GM12872 (cell line): ENCODE measurements around the gene CTNND2.

ENCODE experiments used
- CTCF ChIP-seq: IDR thresholded peaks from 3 replicates; pipeline ENCODE4 v1.5.1; 2011; ENCODE audit warnings: low read depth, mild to moderate bottlenecking, low read length, moderate library complexity; ENCODE audit not compliant: insufficient read depth

CTNND2 gene

GRCh38 chr5:11596185-11596584 lies 308.1 kb downstream of the CTNND2 start:
- TF ChIP-seq CTCF = no peak

GRCh38 chr5:11595045-11595444 lies 309.2 kb downstream of the CTNND2 start:
- no peak for TF ChIP-seq CTCF

GRCh38 chr5:11594021-11594420 lies 310.2 kb downstream of the CTNND2 start:
- TF ChIP-seq CTCF = no peak

- no peak for TF ChIP-seq CTCF
Measured at GRCh38 chr5:11590475-11590874, 313.8 kb downstream of the CTNND2 start.

GRCh38 chr5:11588803-11589202 lies 315.4 kb downstream of the CTNND2 start:
- TF ChIP-seq CTCF = no peak

- no peak for TF ChIP-seq CTCF
Measured at GRCh38 chr5:11584017-11584416, 320.2 kb downstream of the CTNND2 start.

- no peak for TF ChIP-seq CTCF
Measured at GRCh38 chr5:11579351-11579750, 324.9 kb downstream of the CTNND2 start.

- no peak for TF ChIP-seq CTCF
Measured at GRCh38 chr5:11574787-11575186, 329.5 kb downstream of the CTNND2 start.
